GM12878 (cell line): Measurements from ENCODE around the gene MMP11. TPM values are rescaled to one million over a fixed set of nuclear protein-coding genes. Genes with fewer than 3 reads are reported as not detected.

Experiments used
- ATF7 ChIP-seq: fragments of 450-650 bp; IDR thresholded peaks from 2 replicates; pipeline ENCODE4 v1.6.1; 2016; ENCODE audit warnings: low read depth, mild to moderate bottlenecking
- BRCA1 ChIP-seq: IDR thresholded peaks from 2 replicates; pipeline ENCODE4 v1.6.1; 2011; ENCODE audit warnings: low read depth, low read length, improper control_type of control experiment
- CEBPB ChIP-seq, 2 experiments: fragments of 150-350 bp in 1 of 2; IDR thresholded peaks; 2 replicates each; pipeline ENCODE4 v1.6.1; 2012 to 2014; ENCODE audit warnings: low read depth in 2 of 2, low read length in 2 of 2, borderline replicate concordance in 1 of 2, inconsistent platforms in 1 of 2
- CHD2 ChIP-seq: IDR thresholded peaks from 2 replicates; pipeline ENCODE4 v1.6.1; 2011; ENCODE audit warnings: low read depth, low read length, improper control_type of control experiment, borderline replicate concordance
- E2F4 ChIP-seq: IDR thresholded peaks from 2 replicates; pipeline ENCODE4 v1.6.1; 2012; ENCODE audit warnings: low read depth, low read length, improper control_type of control experiment
- EGR1 ChIP-seq, 2 experiments: IDR thresholded peaks; 1 replicate in 1 of 2; 2 replicates in 1 of 2; pipeline ENCODE4 v1.6.1; 2011 to 2012; ENCODE audit warnings: low read depth in 2 of 2, low read length in 2 of 2, borderline replicate concordance in 1 of 2, mild to moderate bottlenecking in 1 of 2, moderate library complexity in 1 of 2
- EZH2 ChIP-seq: IDR thresholded peaks from 2 replicates; pipeline ENCODE4 v1.6.1; 2012; ENCODE audit warnings: low read depth, mild to moderate bottlenecking, control low read depth, inconsistent platforms, low read length, borderline replicate concordance; ENCODE audit not compliant: control insufficient read depth
- HDAC2 ChIP-seq: fragments of 200-600 bp; sonication (generic); IDR thresholded peaks from 2 replicates; pipeline ENCODE4 v1.6.1; 2017
- LARP7 ChIP-seq: fragments of 450-650 bp; IDR thresholded peaks from 2 replicates; pipeline ENCODE4 v1.6.1; 2017; ENCODE audit warnings: mild to moderate bottlenecking
- MEF2B ChIP-seq: fragments of 450-650 bp; IDR thresholded peaks from 2 replicates; pipeline ENCODE4 v1.6.1; 2018; ENCODE audit warnings: mild to moderate bottlenecking, moderate library complexity; ENCODE audit not compliant: partially characterized antibody, poor library complexity, severe bottlenecking
- NBN ChIP-seq: fragments of 450-650 bp; IDR thresholded peaks from 2 replicates; pipeline ENCODE4 v1.6.1; 2016
- SRF ChIP-seq, 2 experiments: IDR thresholded peaks; 2 replicates each; pipeline ENCODE4 v1.6.1; 2011; ENCODE audit warnings: low read depth in 2 of 2, low read length in 2 of 2, mild to moderate bottlenecking in 1 of 2, moderate library complexity in 1 of 2
- TARDBP ChIP-seq: IDR thresholded peaks from 2 replicates; pipeline ENCODE4 v1.6.1; 2016; ENCODE audit warnings: borderline replicate concordance
- TCF3 ChIP-seq: IDR thresholded peaks from 2 replicates; pipeline ENCODE4 v1.6.1; 2012; ENCODE audit warnings: low read depth, mild to moderate bottlenecking, low read length, borderline replicate concordance; ENCODE audit not compliant: insufficient read depth
- ZNF24 ChIP-seq: fragments of 450-650 bp; IDR thresholded peaks from 2 replicates; pipeline ENCODE4 v1.6.1; 2017; ENCODE audit warnings: antibody characterized with exemption, mild to moderate bottlenecking
- ZNF384 ChIP-seq: IDR thresholded peaks from 2 replicates; pipeline ENCODE4 v1.6.1; 2012; ENCODE audit warnings: low read depth, mild to moderate bottlenecking, low read length, improper control_type of control experiment, borderline replicate concordance
- polyA plus RNA-seq, 11 experiments: library from polyadenylated mRNA; depleted of rRNA in 4 of 11; unstranded in 6 of 11; stranded (reverse) in 5 of 11; fragments of >200 nt; fragmentation: Nextera tagmentation in 4 of 11; fragmentation: Illumina TruSeq in 1 of 11; extraction: Ambion mirVana in 4 of 11; extraction: Trizol in 1 of 11; gene quantifications; 1 replicate in 1 of 11; 2 replicates in 10 of 11; pipeline versions ENCODE4 v1.2.1 to v1.2.3, GENCODE V29; 2011 to 2016; ENCODE audit warnings: inconsistent platforms in 2 of 11, missing spikeins in 2 of 11, low read depth in 1 of 11
- total RNA-seq, 4 experiments: library from RNA; depleted of rRNA in 3 of 4; stranded (reverse); fragments of >200 nt in 3 of 4; fragmentation: Illumina TruSeq in 1 of 4; extraction: Trizol in 1 of 4; gene quantifications; 2 replicates each; pipeline versions ENCODE4 v1.2.1 to v1.2.3, GENCODE V29; 2013 to 2021
- TF ChIP-seq, protein P1 (sequence below): fragments of 450-650 bp; IDR thresholded peaks from 2 replicates; pipeline ENCODE4 v1.6.1; 2016; ENCODE audit warnings: mild to moderate bottlenecking
- TF ChIP-seq, protein P2 (sequence below): IDR thresholded peaks from 2 replicates; pipeline ENCODE4 v1.6.1; 2011; ENCODE audit warnings: low read depth, mild to moderate bottlenecking, low read length, moderate library complexity, borderline replicate concordance; ENCODE audit errors: extremely low read depth
- TF ChIP-seq, protein P3 (sequence below): IDR thresholded peaks from 2 replicates; pipeline ENCODE4 v1.6.1; 2012; ENCODE audit warnings: mild to moderate bottlenecking, low read depth, low read length
- TF ChIP-seq, protein P4 (sequence below), 3 experiments: IDR thresholded peaks in 2 of 3; conservative IDR thresholded peaks in 1 of 3; 2 replicates each; pipeline ENCODE4 v1.5.1; 2011; ENCODE audit warnings: low read depth in 3 of 3, low read length in 3 of 3, mild to moderate bottlenecking in 3 of 3, control low read depth in 2 of 3, moderate library complexity in 2 of 3, inconsistent platforms in 1 of 3, mixed read lengths in 1 of 3; ENCODE audit not compliant: control insufficient read depth in 2 of 3, insufficient read depth in 1 of 3; ENCODE audit errors: extremely low read depth in 1 of 3

The MMP11 gene
- total and polyA plus RNA-seq, 10 of the 15 experiments (the other 5 are each of a cell fraction or from before 2014, with no cell fraction given) = 0.03 to 1.1 (median 0.31) TPM; not detected in 2

- TF ChIP-seq, protein P1, sequence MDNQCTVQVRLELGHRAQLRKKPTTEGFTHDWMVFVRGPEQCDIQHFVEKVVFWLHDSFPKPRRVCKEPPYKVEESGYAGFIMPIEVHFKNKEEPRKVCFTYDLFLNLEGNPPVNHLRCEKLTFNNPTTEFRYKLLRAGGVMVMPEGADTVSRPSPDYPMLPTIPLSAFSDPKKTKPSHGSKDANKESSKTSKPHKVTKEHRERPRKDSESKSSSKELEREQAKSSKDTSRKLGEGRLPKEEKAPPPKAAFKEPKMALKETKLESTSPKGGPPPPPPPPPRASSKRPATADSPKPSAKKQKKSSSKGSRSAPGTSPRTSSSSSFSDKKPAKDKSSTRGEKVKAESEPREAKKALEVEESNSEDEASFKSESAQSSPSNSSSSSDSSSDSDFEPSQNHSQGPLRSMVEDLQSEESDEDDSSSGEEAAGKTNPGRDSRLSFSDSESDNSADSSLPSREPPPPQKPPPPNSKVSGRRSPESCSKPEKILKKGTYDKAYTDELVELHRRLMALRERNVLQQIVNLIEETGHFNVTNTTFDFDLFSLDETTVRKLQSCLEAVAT = no peak
- TF ChIP-seq HDAC2 = no peak
- TF ChIP-seq TARDBP = no peak
- TF ChIP-seq, protein P2, sequence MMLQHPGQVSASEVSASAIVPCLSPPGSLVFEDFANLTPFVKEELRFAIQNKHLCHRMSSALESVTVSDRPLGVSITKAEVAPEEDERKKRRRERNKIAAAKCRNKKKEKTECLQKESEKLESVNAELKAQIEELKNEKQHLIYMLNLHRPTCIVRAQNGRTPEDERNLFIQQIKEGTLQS = no peak
- TF ChIP-seq CHD2 = peak; percentile 57; the same call in 1 of the 2 replicates
- TF ChIP-seq ZNF24 = no peak
- TF ChIP-seq, protein P3, sequence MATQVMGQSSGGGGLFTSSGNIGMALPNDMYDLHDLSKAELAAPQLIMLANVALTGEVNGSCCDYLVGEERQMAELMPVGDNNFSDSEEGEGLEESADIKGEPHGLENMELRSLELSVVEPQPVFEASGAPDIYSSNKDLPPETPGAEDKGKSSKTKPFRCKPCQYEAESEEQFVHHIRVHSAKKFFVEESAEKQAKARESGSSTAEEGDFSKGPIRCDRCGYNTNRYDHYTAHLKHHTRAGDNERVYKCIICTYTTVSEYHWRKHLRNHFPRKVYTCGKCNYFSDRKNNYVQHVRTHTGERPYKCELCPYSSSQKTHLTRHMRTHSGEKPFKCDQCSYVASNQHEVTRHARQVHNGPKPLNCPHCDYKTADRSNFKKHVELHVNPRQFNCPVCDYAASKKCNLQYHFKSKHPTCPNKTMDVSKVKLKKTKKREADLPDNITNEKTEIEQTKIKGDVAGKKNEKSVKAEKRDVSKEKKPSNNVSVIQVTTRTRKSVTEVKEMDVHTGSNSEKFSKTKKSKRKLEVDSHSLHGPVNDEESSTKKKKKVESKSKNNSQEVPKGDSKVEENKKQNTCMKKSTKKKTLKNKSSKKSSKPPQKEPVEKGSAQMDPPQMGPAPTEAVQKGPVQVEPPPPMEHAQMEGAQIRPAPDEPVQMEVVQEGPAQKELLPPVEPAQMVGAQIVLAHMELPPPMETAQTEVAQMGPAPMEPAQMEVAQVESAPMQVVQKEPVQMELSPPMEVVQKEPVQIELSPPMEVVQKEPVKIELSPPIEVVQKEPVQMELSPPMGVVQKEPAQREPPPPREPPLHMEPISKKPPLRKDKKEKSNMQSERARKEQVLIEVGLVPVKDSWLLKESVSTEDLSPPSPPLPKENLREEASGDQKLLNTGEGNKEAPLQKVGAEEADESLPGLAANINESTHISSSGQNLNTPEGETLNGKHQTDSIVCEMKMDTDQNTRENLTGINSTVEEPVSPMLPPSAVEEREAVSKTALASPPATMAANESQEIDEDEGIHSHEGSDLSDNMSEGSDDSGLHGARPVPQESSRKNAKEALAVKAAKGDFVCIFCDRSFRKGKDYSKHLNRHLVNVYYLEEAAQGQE = no peak
- TF ChIP-seq ATF7 = peak; percentile 41
- TF ChIP-seq BRCA1 = no peak
- peak; percentile 98 for TF ChIP-seq MEF2B
- TF ChIP-seq E2F4 = no peak
- TF ChIP-seq ZNF384 = no peak
- 0 out of 2 replicates have a peak, but pooled peaks have one; percentile 36 for TF ChIP-seq LARP7
- no peak for TF ChIP-seq CEBPB (IDR thresholded peaks at IDR 0.05; ENCODE audit: borderline replicate concordance in 1 of 2, low read depth in 2 of 2, low read length in 2 of 2)
- TF ChIP-seq, protein P4, sequence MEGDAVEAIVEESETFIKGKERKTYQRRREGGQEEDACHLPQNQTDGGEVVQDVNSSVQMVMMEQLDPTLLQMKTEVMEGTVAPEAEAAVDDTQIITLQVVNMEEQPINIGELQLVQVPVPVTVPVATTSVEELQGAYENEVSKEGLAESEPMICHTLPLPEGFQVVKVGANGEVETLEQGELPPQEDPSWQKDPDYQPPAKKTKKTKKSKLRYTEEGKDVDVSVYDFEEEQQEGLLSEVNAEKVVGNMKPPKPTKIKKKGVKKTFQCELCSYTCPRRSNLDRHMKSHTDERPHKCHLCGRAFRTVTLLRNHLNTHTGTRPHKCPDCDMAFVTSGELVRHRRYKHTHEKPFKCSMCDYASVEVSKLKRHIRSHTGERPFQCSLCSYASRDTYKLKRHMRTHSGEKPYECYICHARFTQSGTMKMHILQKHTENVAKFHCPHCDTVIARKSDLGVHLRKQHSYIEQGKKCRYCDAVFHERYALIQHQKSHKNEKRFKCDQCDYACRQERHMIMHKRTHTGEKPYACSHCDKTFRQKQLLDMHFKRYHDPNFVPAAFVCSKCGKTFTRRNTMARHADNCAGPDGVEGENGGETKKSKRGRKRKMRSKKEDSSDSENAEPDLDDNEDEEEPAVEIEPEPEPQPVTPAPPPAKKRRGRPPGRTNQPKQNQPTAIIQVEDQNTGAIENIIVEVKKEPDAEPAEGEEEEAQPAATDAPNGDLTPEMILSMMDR (IDR thresholded peaks at IDR 0.05 in 2 of 3, conservative IDR thresholded peaks at IDR 0.05 in 1 of 3; ENCODE audit: control insufficient read depth in 2 of 3, extremely low read depth in 1 of 3, insufficient read depth in 1 of 3, low read depth in 3 of 3, low read length in 3 of 3) = no peak
- TF ChIP-seq NBN = peak; percentile 31; the same call in 1 of the 2 replicates
- TF ChIP-seq SRF (IDR thresholded peaks at IDR 0.05; ENCODE audit: low read depth in 2 of 2, low read length in 2 of 2) = no peak
- no peak for TF ChIP-seq EZH2
- TF ChIP-seq TCF3 = peak; percentile 71; the same call in 1 of the 2 replicates
- peak in 1 of 2 experiments; percentile 3; a peak in 1 of 3 replicates for TF ChIP-seq EGR1 (IDR thresholded peaks at IDR 0.05; ENCODE audit: borderline replicate concordance in 1 of 2, low read depth in 2 of 2, low read length in 2 of 2)
Observed at GRCh38 chr22:23800297-23801237, 27.9 kb downstream of the MMP11 start (continued).
